Measurements from ENCODE around the gene ZNF230.
A peak's percentile ranks its signal among the peaks of the same experiment; 100 is the strongest.

The ZNF230 gene

DNA sequence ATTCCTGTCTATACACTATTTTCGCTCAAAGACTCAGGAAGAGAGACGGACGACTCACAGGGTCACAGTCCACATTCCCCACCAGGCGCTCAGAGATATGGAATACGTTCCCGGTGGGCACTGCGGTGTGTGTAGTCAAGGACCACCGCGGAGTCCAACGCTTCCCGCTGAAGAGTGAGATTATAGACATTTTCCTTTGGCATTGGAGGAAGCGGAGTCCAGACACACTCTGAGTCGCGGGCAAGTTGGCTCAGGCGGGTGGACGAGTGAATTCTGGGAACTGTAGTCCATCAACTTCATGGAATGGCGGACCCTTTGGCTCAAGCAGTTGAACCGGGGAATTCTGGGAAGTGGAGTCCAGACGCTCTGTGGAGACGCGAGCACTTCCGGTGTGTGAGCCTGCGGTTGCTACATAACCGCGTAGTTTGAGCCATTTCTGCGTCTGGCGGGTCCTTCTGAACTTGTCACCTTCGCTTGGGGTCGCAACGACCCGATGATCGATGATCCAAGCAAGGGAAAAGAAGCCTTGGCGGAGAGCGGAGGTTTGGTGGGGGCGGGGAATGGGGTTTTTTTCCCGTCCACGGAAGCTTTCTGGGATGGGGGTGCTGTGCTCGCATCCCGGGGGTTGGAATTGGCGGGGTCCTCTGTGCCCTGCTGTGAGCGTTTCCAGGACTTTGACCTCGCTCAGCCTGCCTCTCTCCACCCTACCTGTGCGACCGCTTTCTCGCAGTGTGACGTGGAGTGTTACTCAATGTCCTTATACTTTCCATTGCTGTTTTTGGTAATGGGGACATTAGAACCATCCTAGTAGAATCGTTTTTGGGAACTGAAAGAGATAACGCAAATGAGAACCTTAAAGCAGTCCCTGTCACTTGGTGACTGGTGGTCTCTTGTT is at the start of gene ZNF230:
ZNF230 (plus strand) TSS at position 392 of the 895 bp plus-strand sequence. CDS start 4,122 bp downstream, outside the sequence.
- peak; percentile 86 for DNase-seq

- DNase-seq = no peak
Measured at GRCh38 chr19:43956827-43957226, 45.9 kb upstream of the ZNF230 start.

DNA sequence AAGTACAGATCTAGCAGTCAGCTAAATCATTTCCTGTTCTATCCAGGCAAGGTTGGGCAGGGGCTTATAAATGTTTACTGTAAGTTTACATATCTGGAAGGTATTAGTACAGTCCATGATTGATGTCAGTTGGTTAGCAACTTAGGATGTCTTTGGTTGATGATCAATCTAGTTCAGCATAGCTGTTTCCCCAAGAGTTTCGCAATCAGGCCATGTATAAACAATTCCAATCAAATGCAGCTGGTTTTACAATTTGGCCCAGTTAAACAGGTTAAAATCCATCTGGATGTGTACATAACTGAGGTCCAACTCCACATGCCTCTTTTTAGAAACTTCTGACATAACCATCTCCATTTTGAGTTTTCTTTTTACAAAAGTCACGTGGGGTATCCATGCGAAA is 44.9 kb upstream of the ZNF230 start:
- DNase-seq = no peak

GRCh38 chr19:43960411-43960810 is 42.3 kb upstream of the ZNF230 start:
- no peak for DNase-seq

DNA sequence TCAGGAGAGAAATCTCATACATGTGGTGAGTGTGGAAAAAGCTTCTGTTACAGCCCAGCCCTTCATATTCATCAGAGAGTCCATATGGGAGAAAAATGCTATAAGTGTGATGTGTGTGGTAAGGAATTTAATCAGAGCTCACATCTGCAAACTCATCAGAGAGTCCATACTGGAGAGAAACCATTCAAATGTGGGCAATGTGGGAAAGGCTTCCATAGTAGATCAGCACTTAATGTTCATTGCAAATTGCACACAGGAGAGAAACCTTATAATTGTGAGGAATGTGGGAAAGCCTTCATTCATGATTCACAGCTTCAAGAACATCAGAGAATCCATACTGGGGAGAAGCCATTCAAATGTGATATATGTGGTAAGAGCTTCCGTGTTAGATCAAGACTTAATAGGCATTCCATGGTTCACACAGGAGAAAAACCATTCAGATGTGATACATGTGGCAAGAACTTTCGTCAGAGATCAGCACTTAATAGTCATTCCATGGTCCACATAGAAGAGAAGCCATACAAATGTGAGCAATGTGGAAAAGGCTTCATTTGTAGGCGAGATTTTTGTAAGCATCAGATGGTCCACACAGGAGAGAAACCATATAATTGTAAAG is 36.6 kb upstream of the ZNF230 start:
- no peak for DNase-seq

GRCh38 chr19:43976732-43977131 is 26.0 kb upstream of the ZNF230 start:
- DNase-seq = no peak

- no peak for DNase-seq
Measured at GRCh38 chr19:43983544-43983911, 19.2 kb upstream of the ZNF230 start.

GRCh38 chr19:43983912-43984686 is 18.7 kb upstream of the ZNF230 start, which contains the start of gene ZNF155:
Gene ZNF155, plus strand, starts transcription at chr19:43984188. Its CDS starts 4,356 bp downstream, at chr19:43988544.
- DNase-seq = peak; percentile 4

- DNase-seq = no peak
Measured at GRCh38 chr19:43984687-43985000, 18.1 kb upstream of the ZNF230 start.

DNA sequence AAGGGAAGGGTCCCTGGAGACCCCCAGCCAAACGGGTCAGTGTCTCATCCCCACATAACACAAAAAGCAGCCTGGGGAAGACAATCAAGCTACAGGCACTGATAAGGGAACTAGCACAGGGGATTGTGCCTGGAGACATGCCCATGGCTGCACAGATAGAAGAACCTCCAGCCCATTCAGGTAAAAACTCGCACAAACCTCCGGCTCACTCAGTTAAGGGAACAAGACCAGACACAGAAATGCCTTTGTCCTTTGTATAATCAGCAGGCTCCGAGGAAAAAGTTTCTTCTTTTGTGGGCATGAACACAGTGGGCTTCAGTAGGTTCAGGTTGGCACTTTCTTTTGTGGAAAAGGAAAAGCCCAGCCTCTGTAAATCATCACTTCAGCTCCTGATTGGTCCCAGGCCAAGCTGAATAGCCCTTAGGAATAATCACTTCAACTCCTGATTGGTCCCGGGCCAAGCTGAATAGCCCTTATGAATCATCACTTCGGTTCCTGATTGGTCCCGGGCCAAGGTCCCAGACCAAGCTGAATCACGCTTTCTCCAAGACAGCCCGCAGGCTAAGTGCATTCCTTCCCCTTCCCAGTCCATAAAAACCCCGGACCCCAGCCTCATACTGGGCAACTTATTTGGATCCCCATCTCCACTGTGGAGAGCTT is 5.0 kb upstream of the ZNF230 start:
- no peak for DNase-seq

- no peak for DNase-seq
Measured at GRCh38 chr19:44002212-44002565, 568 bp upstream of the ZNF230 start.

GRCh38 chr19:44003461-44004009 is 778 bp downstream of the ZNF230 start:
- no peak for DNase-seq

- DNase-seq = peak; percentile 12
Measured at GRCh38 chr19:44005973-44006372, 3.2 kb downstream of the ZNF230 start.

GRCh38 chr19:44007473-44007872 is 4.7 kb downstream of the ZNF230 start:
- DNase-seq = no peak

- no peak for DNase-seq
Measured at GRCh38 chr19:44010468-44010867, 7.7 kb downstream of the ZNF230 start.

- no peak for DNase-seq
Measured at GRCh38 chr19:44019498-44019897, 16.7 kb downstream of the ZNF230 start.

GRCh38 chr19:44021221-44021620 is 18.5 kb downstream of the ZNF230 start:
- DNase-seq = no peak

GRCh38 chr19:44024900-44025216 is 22.1 kb downstream of the ZNF230 start:
- no peak for DNase-seq

DNA sequence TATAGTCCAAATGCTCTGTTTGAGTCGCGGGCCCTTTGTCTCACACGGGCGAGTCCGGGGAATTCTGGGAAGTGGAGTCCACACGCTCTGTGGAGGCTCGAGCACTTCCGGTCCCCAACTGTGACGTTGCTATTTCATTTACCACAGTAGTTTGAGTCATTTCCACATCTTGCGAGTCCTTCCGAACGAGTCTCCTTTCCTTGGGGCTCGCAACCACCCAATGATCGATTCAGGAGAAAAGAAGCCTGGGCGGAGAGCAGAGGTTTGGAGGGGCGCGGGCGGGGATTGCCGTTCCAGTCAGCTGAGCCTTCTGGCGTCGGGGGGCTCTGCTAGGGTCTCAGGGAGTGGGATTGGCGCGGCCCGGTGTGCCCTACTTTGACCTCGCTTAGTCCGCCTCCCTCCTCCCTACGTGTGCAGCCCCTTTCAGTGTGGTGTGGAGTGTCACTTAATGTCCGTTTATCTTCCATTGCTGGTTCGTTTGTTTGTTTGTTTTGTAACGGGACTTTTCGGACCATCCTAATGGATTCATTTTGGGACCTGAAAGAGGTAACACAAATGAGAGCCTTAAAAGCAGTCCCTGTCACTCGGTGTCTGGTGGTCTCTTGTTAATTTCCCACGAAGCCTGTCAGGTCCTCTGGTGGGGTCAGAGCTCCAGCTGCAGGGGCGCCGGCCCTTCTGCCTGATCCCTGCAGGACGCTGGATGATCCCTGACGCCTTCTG is 22.6 kb downstream of the ZNF230 start, which contains the start of gene ZNF222:
ZNF222 (plus strand) TSS at position 163 of the 720 bp plus-strand sequence; CDS start at position 221, 58 bp downstream.
- peak; percentile 10 for DNase-seq

DNA sequence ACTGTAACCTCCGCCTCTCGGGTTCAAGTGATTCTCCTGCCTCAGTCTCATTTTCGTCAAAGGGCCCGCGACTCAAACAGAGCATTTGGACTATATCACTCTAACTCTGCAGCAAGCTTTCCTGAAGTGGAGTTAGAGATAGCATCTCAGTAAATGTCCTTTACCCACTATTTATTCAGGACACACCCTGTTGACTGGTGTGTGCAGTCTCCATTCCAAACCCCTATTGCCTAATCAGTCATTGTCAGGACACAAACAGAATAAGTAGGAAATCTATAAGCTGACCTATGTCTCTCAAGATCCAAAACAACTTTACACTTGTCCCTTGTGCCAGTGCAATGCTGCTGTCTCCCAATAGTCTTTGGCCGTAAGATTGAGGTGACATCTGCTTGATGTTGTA is 23.9 kb downstream of the ZNF230 start:
- no peak for DNase-seq

DNA sequence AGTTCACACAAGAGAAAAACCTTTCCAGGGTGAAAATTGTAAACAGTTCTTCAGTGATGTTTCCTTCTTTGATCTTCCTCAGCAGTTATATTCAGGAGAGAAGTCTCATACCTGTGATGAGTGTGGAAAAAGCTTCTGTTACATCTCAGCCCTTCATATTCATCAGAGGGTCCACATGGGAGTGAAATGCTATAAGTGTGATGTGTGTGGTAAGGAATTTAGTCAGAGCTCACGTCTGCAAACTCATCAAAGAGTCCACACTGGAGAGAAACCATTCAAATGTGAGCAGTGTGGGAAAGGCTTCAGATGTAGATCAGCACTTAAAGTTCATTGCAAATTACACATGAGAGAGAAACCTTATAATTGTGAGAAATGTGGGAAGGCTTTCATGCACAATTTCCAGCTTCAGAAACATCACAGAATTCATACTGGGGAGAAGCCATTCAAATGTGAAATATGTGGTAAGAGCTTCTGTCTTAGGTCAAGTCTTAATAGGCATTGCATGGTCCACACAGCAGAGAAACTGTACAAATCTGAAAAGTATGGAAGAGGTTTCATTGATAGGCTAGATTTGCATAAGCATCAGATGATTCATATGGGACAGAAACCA is 29.3 kb downstream of the ZNF230 start:
- DNase-seq = no peak

GRCh38 chr19:44042147-44042546 is 39.4 kb downstream of the ZNF230 start:
- no peak for DNase-seq
